ENCODE results near the gene GYPC.

Gene GYPC

GRCh38 chr2:126729896-126730295, 73.9 kb downstream of the GYPC start:
- DNase-seq (ENCODE audit: low read depth in 3 of 3), result no peak

- no peak for DNase-seq (ENCODE audit: low read depth in 3 of 3)
Observed at GRCh38 chr2:126730655-126731054, 74.7 kb downstream of the GYPC start.

- DNase-seq (ENCODE audit: low read depth in 3 of 3), result no peak
Observed at GRCh38 chr2:126731353-126731752, 75.4 kb downstream of the GYPC start.

- DNase-seq (ENCODE audit: low read depth in 3 of 3), result no peak
Observed at GRCh38 chr2:126732682-126733245, 76.8 kb downstream of the GYPC start.

- no peak for DNase-seq (ENCODE audit: low read depth in 3 of 3)
Observed at GRCh38 chr2:126733795-126734194, 77.8 kb downstream of the GYPC start.

GRCh38 chr2:126736133-126736874, 80.3 kb downstream of the GYPC start:
- no peak for DNase-seq (ENCODE audit: low read depth in 3 of 3)

- DNase-seq (ENCODE audit: low read depth in 3 of 3), result no peak
Observed at GRCh38 chr2:126739141-126739540, 83.2 kb downstream of the GYPC start.

- DNase-seq (ENCODE audit: low read depth in 3 of 3), result no peak
Observed at GRCh38 chr2:126744640-126745039, 88.7 kb downstream of the GYPC start.

Measured in stimulated activated CD4-positive, alpha-beta T cell treated with anti-CD3 and anti-CD28 coated beads, TNF-alpha, amount 100 ng/mL, for 4 hours (primary cell).